Thymus (tissue), 11 donors: Measurements from ENCODE around the gene SHC4. TPM values are rescaled to one million over a fixed set of nuclear protein-coding genes. Genes with fewer than 3 reads are reported as not detected.

ENCODE experiments used
- DNase-seq, 9 donors: peaks; one replicate each; pipeline ENCODE4 v3.0.0-alpha.2; 2013; ENCODE audit warnings: low spot score in 9 of 9, low read depth in 6 of 9, missing footprints in 1 of 9
- H3K27ac ChIP-seq, 2 donors: one replicate each; pipeline ENCODE4 v1.5.1; 2013; ENCODE audit warnings: control low read depth in 1 of 2, low read depth in 1 of 2, low read length in 1 of 2, mild to moderate bottlenecking in 1 of 2, moderate library complexity in 1 of 2
- H3K27me3 ChIP-seq, 2 donors: one replicate each; pipeline ENCODE4 v1.5.1; 2013; ENCODE audit warnings: low read length in 1 of 2; ENCODE audit not compliant: control insufficient read depth in 2 of 2, insufficient read depth in 1 of 2
- H3K36me3 ChIP-seq, 2 donors: one replicate each; pipeline ENCODE4 v1.5.1; 2013; ENCODE audit warnings: low read length in 1 of 2, mild to moderate bottlenecking in 1 of 2, moderate library complexity in 1 of 2; ENCODE audit not compliant: control insufficient read depth in 2 of 2, insufficient read depth in 2 of 2
- H3K4me1 ChIP-seq, 2 donors: one replicate each; pipeline ENCODE4 v1.5.1; 2013; ENCODE audit warnings: low read length in 2 of 2; ENCODE audit not compliant: control insufficient read depth in 2 of 2, insufficient read depth in 2 of 2
- H3K4me3 ChIP-seq, 2 donors: one replicate each; pipeline ENCODE4 v1.5.1; 2013; ENCODE audit warnings: low read length in 2 of 2, control low read depth in 1 of 2, mild to moderate bottlenecking in 1 of 2
- H3K9me3 ChIP-seq, 2 donors: one replicate each; pipeline ENCODE4 v1.5.1; 2013; ENCODE audit warnings: low read length in 1 of 2, mild to moderate bottlenecking in 1 of 2; ENCODE audit not compliant: control insufficient read depth in 2 of 2, insufficient read depth in 1 of 2
- WGBS: extraction: QIAGEN DNeasy Blood & Tissue Kit; methylation state at CpG from one replicate; pipeline ENCODE4 v1.1.7; 2013; 5-methylcytosine and 5-hydroxymethylcytosine counted together
- polyA plus RNA-seq: library from polyadenylated mRNA; stranded (reverse); fragments of 200-250 nt; gene quantifications from one replicate; pipeline ENCODE4 v1.2.3, GENCODE V29; 2013
- total RNA-seq: library from RNA; stranded (reverse); fragments of 120-200 nt; gene quantifications from one replicate; pipeline ENCODE4 v1.2.4, GENCODE V29; 2013
- donor health status: healthy.

Gene SHC4
- total and polyA plus RNA-seq, 2 donors, result 0.64 to 0.94 TPM

DNA sequence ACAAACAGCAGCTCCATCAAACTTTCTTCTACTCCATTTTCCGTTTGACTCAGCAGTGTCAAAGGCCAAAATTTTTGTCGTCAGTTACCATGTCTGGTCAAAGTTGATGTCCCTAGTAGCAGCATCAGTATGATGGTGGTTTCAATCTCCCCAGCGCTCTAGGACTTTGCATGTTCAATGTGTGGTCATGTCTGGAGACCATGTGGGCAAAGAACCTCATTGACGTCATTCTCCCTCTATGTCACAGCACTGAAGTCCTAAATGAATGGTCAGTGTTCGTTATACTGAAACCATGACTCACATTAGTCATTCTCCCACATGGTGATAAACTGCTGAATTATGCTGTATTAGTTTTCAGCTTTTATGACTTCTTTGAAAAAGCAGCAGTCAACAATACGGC lies 23.2 kb downstream of the SHC4 start:
- Histone ChIP-seq H3K9me3 (no peaks in the 10 kb centered on the region), H3K4me3 (no peak overlapping the region), H3K36me3 (no peaks in the 10 kb centered on the region), H3K4me1 (no peaks in the 10 kb centered on the region), H3K27me3 (no peaks in the 10 kb centered on the region), H3K27ac (no peak overlapping the region)
- DNase-seq, result no peak
- WGBS, result 97% methylated on average over 6 of the region's 6 CpGs

GRCh38 chr15:48939648-48940047 lies 24.1 kb downstream of the SHC4 start:
- H3K36me3 ChIP-seq, result no peaks in the 10 kb centered on the region
- DNase-seq, result no peak
- H3K4me1 ChIP-seq, result no peaks in the 10 kb centered on the region
- H3K9me3 ChIP-seq, result no peaks in the 10 kb centered on the region
- H3K4me3 ChIP-seq, result no peak overlapping the region
- no peaks in the 10 kb centered on the region for H3K27me3 ChIP-seq
- 97% methylated on average over 4 of the region's 4 CpGs for WGBS
- H3K27ac ChIP-seq, result no peak overlapping the region

DNA sequence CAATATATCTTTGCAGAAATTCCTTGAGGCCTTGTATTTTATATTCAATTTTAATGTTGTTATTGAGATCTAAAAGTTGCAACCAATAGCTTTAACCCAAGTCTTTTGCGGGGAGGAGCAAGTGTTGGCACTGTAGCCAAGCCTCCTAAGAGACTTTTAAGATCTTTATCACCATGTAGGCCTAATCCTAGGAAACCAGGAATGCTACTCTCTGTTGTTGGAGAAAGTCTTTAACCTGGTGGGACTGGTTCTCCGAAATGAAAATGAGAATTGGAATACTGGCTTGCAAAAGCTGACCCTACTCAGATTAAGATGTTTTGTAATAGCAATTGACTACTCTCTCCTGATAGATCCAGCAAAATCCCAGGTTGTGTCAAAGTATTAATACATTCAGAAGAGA lies 25.8 kb downstream of the SHC4 start:
- no peak overlapping the region for H3K4me3 ChIP-seq
- no peak overlapping the region for H3K27ac ChIP-seq
- H3K4me1 ChIP-seq, result no peaks in the 10 kb centered on the region
- H3K27me3 ChIP-seq, result no peaks in the 10 kb centered on the region
- no peaks in the 10 kb centered on the region for H3K36me3 ChIP-seq
- WGBS, result 94% methylated on average over 2 of the region's 2 CpGs
- DNase-seq, result no peak
- H3K9me3 ChIP-seq, result no peaks in the 10 kb centered on the region

DNA sequence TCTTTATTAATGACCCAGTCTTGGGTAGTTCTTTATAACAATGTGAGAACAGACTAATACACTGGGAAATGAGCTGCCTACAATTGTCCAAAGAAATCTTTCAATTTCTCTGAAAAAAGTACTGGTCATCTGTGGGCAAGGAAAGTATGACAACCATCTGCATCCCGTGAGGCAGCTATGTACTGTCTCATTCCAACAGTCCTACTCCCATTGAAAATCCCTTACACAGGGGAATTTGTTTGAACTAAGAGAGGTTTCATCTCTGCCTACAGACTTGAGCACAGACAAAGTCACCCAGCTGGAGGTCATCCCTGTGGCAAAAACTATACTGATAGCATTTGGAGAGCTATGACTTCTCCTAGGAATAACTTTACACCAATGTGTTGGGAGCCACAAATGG lies 27.1 kb downstream of the SHC4 start:
- H3K4me3 ChIP-seq, result no peak overlapping the region
- DNase-seq, result no peak
- 95% methylated on average over 1 of the region's 1 CpG for WGBS
- no peak overlapping the region for H3K27ac ChIP-seq
- no peaks in the 10 kb centered on the region for H3K27me3 ChIP-seq
- no peaks in the 10 kb centered on the region for H3K36me3 ChIP-seq
- H3K9me3 ChIP-seq, result no peaks in the 10 kb centered on the region
- no peaks in the 10 kb centered on the region for H3K4me1 ChIP-seq

- Histone ChIP-seq H3K27ac (no peak overlapping the region), H3K4me1 (no peaks in the 10 kb centered on the region), H3K9me3 (no peaks in the 10 kb centered on the region), H3K27me3 (no peaks in the 10 kb centered on the region), H3K36me3 (no peaks in the 10 kb centered on the region), H3K4me3 (no peak overlapping the region)
- DNase-seq, result no peak
Observed at GRCh38 chr15:48935236-48935635, 28.5 kb downstream of the SHC4 start.

DNA sequence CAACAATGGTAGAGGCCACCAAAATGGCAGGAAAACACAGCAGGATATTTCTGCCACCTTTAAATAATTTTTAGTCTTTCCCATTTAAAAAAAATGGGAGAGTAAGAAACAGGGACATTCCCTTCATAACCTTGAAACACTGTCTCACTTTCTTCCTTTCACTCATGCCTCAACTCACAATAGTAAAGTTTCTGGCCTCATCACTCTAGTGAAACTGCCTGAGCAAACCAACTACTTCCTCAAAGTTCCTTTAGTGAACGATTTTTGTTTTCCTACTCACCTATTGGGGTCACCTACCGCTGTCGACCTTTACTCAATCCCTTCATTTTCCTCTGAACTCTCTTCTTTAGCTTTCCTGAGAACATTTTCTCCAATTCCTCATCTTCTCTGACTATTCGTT lies 33.0 kb downstream of the SHC4 start:
- no peak overlapping the region for H3K4me3 ChIP-seq
- H3K36me3 ChIP-seq, result no peaks in the 10 kb centered on the region
- no peak for DNase-seq
- H3K27ac ChIP-seq, result no peak overlapping the region
- WGBS, result 77% methylated on average over 4 of the region's 4 CpGs
- no peaks in the 10 kb centered on the region for H3K27me3 ChIP-seq
- H3K4me1 ChIP-seq, result no peaks in the 10 kb centered on the region
- H3K9me3 ChIP-seq, result no peaks in the 10 kb centered on the region

DNA sequence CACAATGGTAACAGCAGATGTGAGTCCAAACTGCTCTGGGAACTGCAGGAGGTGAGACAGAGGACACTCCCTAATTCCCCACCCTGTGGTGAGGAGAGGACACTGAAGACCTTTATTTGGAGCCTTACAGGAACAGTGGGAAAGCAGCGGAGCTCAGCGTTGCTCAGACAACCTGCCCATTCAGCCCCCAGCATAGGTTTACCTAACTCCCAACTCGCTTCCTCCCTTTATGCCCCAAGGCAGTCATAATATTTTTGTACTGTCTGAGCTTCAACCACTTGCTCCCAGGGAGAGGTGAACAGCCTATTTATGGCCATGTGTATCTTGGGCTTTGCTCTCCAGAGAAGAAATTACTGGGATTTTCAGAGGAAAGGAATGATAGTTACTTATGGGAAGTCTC lies 34.1 kb downstream of the SHC4 start:
- no peaks in the 10 kb centered on the region for H3K4me1 ChIP-seq
- no peak overlapping the region for H3K4me3 ChIP-seq
- 94% methylated on average over 3 of the region's 3 CpGs for WGBS
- no peak overlapping the region for H3K27ac ChIP-seq
- no peaks in the 10 kb centered on the region for H3K36me3 ChIP-seq
- no peak for DNase-seq
- H3K9me3 ChIP-seq, result no peaks in the 10 kb centered on the region
- H3K27me3 ChIP-seq, result no peaks in the 10 kb centered on the region

GRCh38 chr15:48928877-48929538 lies 34.7 kb downstream of the SHC4 start:
- WGBS, result 91% methylated on average over 6 of the region's 6 CpGs

GRCh38 chr15:48925714-48926223 lies 38.0 kb downstream of the SHC4 start:
- Histone ChIP-seq H3K4me3 (no peak overlapping the region), H3K27me3 (no peaks in the 10 kb centered on the region), H3K9me3 (no peaks in the 10 kb centered on the region), H3K27ac (no peak overlapping the region), H3K4me1 (no peaks in the 10 kb centered on the region), H3K36me3 (no peaks in the 10 kb centered on the region)
- WGBS, result 82% methylated on average over 9 of the region's 9 CpGs
- no peak for DNase-seq

More at GRCh38 chr15:48928877-48929538, 34.7 kb downstream of the SHC4 start:
- H3K36me3 ChIP-seq, result no peaks in the 10 kb centered on the region
- no peaks in the 10 kb centered on the region for H3K27me3 ChIP-seq
- no peak overlapping the region for H3K4me3 ChIP-seq
- no peak overlapping the region for H3K27ac ChIP-seq
- no peaks in the 10 kb centered on the region for H3K9me3 ChIP-seq
- H3K4me1 ChIP-seq, result no peaks in the 10 kb centered on the region
- no peak for DNase-seq
